Osteocyte (in vitro differentiated cells): ENCODE measurements around the gene INAFM2. TPM values are rescaled to one million over a fixed set of nuclear protein-coding genes. Genes with fewer than 3 reads are reported as not detected.

ENCODE experiments used
- total RNA-seq: library from RNA; stranded (reverse); gene quantifications from 2 replicates; pipeline ENCODE4 v1.2.1, GENCODE V29; 2021

Gene INAFM2
- total RNA-seq, 1 donor from 2014 or later: 69.0 TPM

Other genes starting within 250 kb of the INAFM2 start
- 39.3 and 46.6 TPM in 2 replicates for gene BMF, start 214.8 kb upstream of the INAFM2 start, total RNA-seq
- gene BUB1B, start 162.6 kb upstream of the INAFM2 start, total RNA-seq: 8.0 and 8.5 TPM in 2 replicates
- gene PAK6, start 84.6 kb upstream of the INAFM2 start, total RNA-seq: not detected in 2 replicates
- 0.30 and 0.42 TPM in 2 replicates for gene ANKRD63, start 40.6 kb upstream of the INAFM2 start, total RNA-seq
- gene PLCB2, start 15.8 kb upstream of the INAFM2 start, total RNA-seq: 0.40 and 1.2 TPM in 2 replicates
- gene CCDC9B, start 17.2 kb downstream of the INAFM2 start, total RNA-seq: 18.0 and 21.6 TPM in 2 replicates
- not detected in 2 replicates for gene PHGR1, start 27.3 kb downstream of the INAFM2 start, total RNA-seq
- gene DISP2, start 34.5 kb downstream of the INAFM2 start, total RNA-seq: 1.4 and 1.5 TPM in 2 replicates
- 25.1 and 27.3 TPM in 2 replicates for gene KNSTRN, start 59.0 kb downstream of the INAFM2 start, total RNA-seq
- gene IVD, start 82.1 kb downstream of the INAFM2 start, total RNA-seq: 60.4 and 62.0 TPM in 2 replicates
- 22.8 and 26.4 TPM in 2 replicates for gene BAHD1, start 117.3 kb downstream of the INAFM2 start, total RNA-seq
- gene CHST14, start 147.3 kb downstream of the INAFM2 start, total RNA-seq: 46.4 and 48.8 TPM in 2 replicates
- 23.9 and 28.3 TPM in 2 replicates for gene CCDC32, start 241.3 kb downstream of the INAFM2 start, total RNA-seq
- 9.6 and 11.7 TPM in 2 replicates for gene RPUSD2, start 245.6 kb downstream of the INAFM2 start, total RNA-seq